GM12878 (cell line): ENCODE measurements around the gene WWTR1. TPM values are rescaled to one million over a fixed set of nuclear protein-coding genes. Genes with fewer than 3 reads are reported as not detected.

Source experiments
- BACH1 ChIP-seq: fragments of 450-650 bp; IDR thresholded peaks from 2 replicates; pipeline ENCODE4 v1.6.1; 2017; ENCODE audit warnings: mild to moderate bottlenecking, borderline replicate concordance
- BHLHE40 ChIP-seq, 2 experiments: fragments of 450-650 bp in 1 of 2; IDR thresholded peaks; 2 replicates each; pipeline ENCODE4 v1.6.1; 2011 to 2017; ENCODE audit warnings: low read depth in 2 of 2, borderline replicate concordance in 1 of 2, improper control_type of control experiment in 1 of 2, low read length in 1 of 2, mild to moderate bottlenecking in 1 of 2
- CBFB ChIP-seq: IDR thresholded peaks from 2 replicates; pipeline ENCODE4 v1.6.1; 2016; ENCODE audit warnings: antibody characterized with exemption, low read depth
- E2F4 ChIP-seq: IDR thresholded peaks from 2 replicates; pipeline ENCODE4 v1.6.1; 2012; ENCODE audit warnings: low read depth, low read length, improper control_type of control experiment
- FOS ChIP-seq: IDR thresholded peaks from 3 replicates; pipeline ENCODE4 v1.6.1; 2011; ENCODE audit warnings: borderline replicate concordance; ENCODE audit not compliant: insufficient read length; ENCODE audit errors: extremely low read depth
- KDM1A ChIP-seq: fragments of 200-600 bp; sonication (generic); IDR thresholded peaks from 2 replicates; pipeline ENCODE4 v1.6.1; 2016; ENCODE audit warnings: borderline replicate concordance
- NR2F1 ChIP-seq: fragments of 450-650 bp; conservative IDR thresholded peaks from 2 replicates; pipeline ENCODE4 v1.6.1; 2017; ENCODE audit warnings: mild to moderate bottlenecking
- PML ChIP-seq: IDR thresholded peaks from 2 replicates; pipeline ENCODE4 v1.6.1; 2012; ENCODE audit warnings: low read length, inconsistent platforms
- RB1 ChIP-seq: fragments of 450-650 bp; formaldehyde crosslinking; IDR thresholded peaks from 2 replicates; pipeline ENCODE4 v1.6.1; 2017; ENCODE audit warnings: mild to moderate bottlenecking, borderline replicate concordance
- RBBP5 ChIP-seq: fragments of 200-600 bp; sonication (generic); conservative IDR thresholded peaks from 2 replicates; pipeline ENCODE4 v1.6.1; 2016
- RCOR1 ChIP-seq: conservative IDR thresholded peaks from 2 replicates; pipeline ENCODE4 v1.6.1; 2012; ENCODE audit warnings: low read depth, low read length, improper control_type of control experiment
- RELA ChIP-seq: fragments of 450-650 bp; IDR thresholded peaks from 2 replicates; pipeline ENCODE4 v1.8.0; 2014; ENCODE audit warnings: borderline replicate concordance; ENCODE audit not compliant: partially characterized antibody
- SREBF2 ChIP-seq: IDR thresholded peaks from 2 replicates; pipeline ENCODE4 v1.6.1; 2012; ENCODE audit warnings: mild to moderate bottlenecking, low read length
- SUPT20H ChIP-seq: IDR thresholded peaks from 2 replicates; pipeline ENCODE4 v1.6.1; 2011; ENCODE audit warnings: low read depth, mild to moderate bottlenecking, low read length, moderate library complexity, borderline replicate concordance; ENCODE audit not compliant: control insufficient read depth
- SUZ12 ChIP-seq: fragments of 200-600 bp; sonication (generic); IDR thresholded peaks from one replicate; pipeline ENCODE4 v1.6.1; 2018; ENCODE audit warnings: antibody characterized with exemption, mild to moderate bottlenecking; ENCODE audit not compliant: unreplicated experiment
- TARDBP ChIP-seq: IDR thresholded peaks from 2 replicates; pipeline ENCODE4 v1.6.1; 2016; ENCODE audit warnings: borderline replicate concordance
- ZBED1 ChIP-seq: IDR thresholded peaks from 2 replicates; pipeline ENCODE4 v1.6.1; 2016; ENCODE audit warnings: borderline replicate concordance
- polyA plus RNA-seq, 11 experiments: library from polyadenylated mRNA; depleted of rRNA in 4 of 11; unstranded in 6 of 11; stranded (reverse) in 5 of 11; fragments of >200 nt; fragmentation: Nextera tagmentation in 4 of 11; fragmentation: Illumina TruSeq in 1 of 11; extraction: Ambion mirVana in 4 of 11; extraction: Trizol in 1 of 11; gene quantifications; 1 replicate in 1 of 11; 2 replicates in 10 of 11; pipeline versions ENCODE4 v1.2.1 to v1.2.3, GENCODE V29; 2011 to 2016; ENCODE audit warnings: inconsistent platforms in 2 of 11, missing spikeins in 2 of 11, low read depth in 1 of 11
- total RNA-seq, 4 experiments: library from RNA; depleted of rRNA in 3 of 4; stranded (reverse); fragments of >200 nt in 3 of 4; fragmentation: Illumina TruSeq in 1 of 4; extraction: Trizol in 1 of 4; gene quantifications; 2 replicates each; pipeline versions ENCODE4 v1.2.1 to v1.2.3, GENCODE V29; 2013 to 2021
- TF ChIP-seq, protein P1 (sequence below): fragments of 150-350 bp; IDR thresholded peaks from 2 replicates; pipeline ENCODE4 v1.6.1; 2014; ENCODE audit warnings: mild to moderate bottlenecking, low read depth, low read length
- TF ChIP-seq, protein P2 (sequence below): IDR thresholded peaks from 2 replicates; pipeline ENCODE4 v1.6.1; 2011; ENCODE audit warnings: mild to moderate bottlenecking, low read depth, low read length, moderate library complexity; ENCODE audit not compliant: insufficient replicate concordance
- TF ChIP-seq, protein P3 (sequence below): fragments of 450-650 bp; IDR thresholded peaks from 2 replicates; pipeline ENCODE4 v1.6.1; 2017; ENCODE audit warnings: antibody characterized with exemption, mild to moderate bottlenecking, moderate library complexity
- TF ChIP-seq, protein P4 (sequence below): fragments of 450-650 bp; formaldehyde crosslinking; IDR thresholded peaks from 2 replicates; pipeline ENCODE4 v1.5.0; 2022; ENCODE audit warnings: mild to moderate bottlenecking, missing genetic modification characterization

Gene WWTR1
- total and polyA plus RNA-seq, 10 of the 15 experiments (the other 5 are each of a cell fraction or from before 2014, with no cell fraction given), result 2.5 to 18.5 (median 5.8) TPM

GRCh38 chr3:149480326-149481017 lies 177.4 kb downstream of the WWTR1 start (continued):
- TF ChIP-seq, protein P1, sequence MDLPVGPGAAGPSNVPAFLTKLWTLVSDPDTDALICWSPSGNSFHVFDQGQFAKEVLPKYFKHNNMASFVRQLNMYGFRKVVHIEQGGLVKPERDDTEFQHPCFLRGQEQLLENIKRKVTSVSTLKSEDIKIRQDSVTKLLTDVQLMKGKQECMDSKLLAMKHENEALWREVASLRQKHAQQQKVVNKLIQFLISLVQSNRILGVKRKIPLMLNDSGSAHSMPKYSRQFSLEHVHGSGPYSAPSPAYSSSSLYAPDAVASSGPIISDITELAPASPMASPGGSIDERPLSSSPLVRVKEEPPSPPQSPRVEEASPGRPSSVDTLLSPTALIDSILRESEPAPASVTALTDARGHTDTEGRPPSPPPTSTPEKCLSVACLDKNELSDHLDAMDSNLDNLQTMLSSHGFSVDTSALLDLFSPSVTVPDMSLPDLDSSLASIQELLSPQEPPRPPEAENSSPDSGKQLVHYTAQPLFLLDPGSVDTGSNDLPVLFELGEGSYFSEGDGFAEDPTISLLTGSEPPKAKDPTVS, result no peak
- no peak for TF ChIP-seq PML
- TF ChIP-seq RELA, result peak; percentile 64
- TF ChIP-seq RB1, result 0 out of 2 replicates have a peak, but pooled peaks have one; percentile 47
- TF ChIP-seq SUPT20H, result no peak
- TF ChIP-seq, protein P2, sequence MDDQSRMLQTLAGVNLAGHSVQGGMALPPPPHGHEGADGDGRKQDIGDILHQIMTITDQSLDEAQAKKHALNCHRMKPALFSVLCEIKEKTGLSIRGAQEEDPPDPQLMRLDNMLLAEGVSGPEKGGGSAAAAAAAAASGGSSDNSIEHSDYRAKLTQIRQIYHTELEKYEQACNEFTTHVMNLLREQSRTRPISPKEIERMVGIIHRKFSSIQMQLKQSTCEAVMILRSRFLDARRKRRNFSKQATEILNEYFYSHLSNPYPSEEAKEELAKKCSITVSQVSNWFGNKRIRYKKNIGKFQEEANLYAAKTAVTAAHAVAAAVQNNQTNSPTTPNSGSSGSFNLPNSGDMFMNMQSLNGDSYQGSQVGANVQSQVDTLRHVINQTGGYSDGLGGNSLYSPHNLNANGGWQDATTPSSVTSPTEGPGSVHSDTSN, result no peak
- TF ChIP-seq SREBF2, result no peak
- TF ChIP-seq TARDBP, result no peak
- TF ChIP-seq RCOR1, result no peak
- TF ChIP-seq KDM1A, result no peak
- no peak for TF ChIP-seq BACH1
- no peak for TF ChIP-seq ZBED1
- no peak for TF ChIP-seq FOS
- no peak for TF ChIP-seq RBBP5
- TF ChIP-seq, protein P3, sequence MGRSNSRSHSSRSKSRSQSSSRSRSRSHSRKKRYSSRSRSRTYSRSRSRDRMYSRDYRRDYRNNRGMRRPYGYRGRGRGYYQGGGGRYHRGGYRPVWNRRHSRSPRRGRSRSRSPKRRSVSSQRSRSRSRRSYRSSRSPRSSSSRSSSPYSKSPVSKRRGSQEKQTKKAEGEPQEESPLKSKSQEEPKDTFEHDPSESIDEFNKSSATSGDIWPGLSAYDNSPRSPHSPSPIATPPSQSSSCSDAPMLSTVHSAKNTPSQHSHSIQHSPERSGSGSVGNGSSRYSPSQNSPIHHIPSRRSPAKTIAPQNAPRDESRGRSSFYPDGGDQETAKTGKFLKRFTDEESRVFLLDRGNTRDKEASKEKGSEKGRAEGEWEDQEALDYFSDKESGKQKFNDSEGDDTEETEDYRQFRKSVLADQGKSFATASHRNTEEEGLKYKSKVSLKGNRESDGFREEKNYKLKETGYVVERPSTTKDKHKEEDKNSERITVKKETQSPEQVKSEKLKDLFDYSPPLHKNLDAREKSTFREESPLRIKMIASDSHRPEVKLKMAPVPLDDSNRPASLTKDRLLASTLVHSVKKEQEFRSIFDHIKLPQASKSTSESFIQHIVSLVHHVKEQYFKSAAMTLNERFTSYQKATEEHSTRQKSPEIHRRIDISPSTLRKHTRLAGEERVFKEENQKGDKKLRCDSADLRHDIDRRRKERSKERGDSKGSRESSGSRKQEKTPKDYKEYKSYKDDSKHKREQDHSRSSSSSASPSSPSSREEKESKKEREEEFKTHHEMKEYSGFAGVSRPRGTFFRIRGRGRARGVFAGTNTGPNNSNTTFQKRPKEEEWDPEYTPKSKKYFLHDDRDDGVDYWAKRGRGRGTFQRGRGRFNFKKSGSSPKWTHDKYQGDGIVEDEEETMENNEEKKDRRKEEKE, result no peak
- TF ChIP-seq SUZ12, result no peak
- TF ChIP-seq CBFB, result peak; percentile 97
- TF ChIP-seq NR2F1, result peak; percentile 86
- TF ChIP-seq E2F4, result no peak
- TF ChIP-seq, protein P4, sequence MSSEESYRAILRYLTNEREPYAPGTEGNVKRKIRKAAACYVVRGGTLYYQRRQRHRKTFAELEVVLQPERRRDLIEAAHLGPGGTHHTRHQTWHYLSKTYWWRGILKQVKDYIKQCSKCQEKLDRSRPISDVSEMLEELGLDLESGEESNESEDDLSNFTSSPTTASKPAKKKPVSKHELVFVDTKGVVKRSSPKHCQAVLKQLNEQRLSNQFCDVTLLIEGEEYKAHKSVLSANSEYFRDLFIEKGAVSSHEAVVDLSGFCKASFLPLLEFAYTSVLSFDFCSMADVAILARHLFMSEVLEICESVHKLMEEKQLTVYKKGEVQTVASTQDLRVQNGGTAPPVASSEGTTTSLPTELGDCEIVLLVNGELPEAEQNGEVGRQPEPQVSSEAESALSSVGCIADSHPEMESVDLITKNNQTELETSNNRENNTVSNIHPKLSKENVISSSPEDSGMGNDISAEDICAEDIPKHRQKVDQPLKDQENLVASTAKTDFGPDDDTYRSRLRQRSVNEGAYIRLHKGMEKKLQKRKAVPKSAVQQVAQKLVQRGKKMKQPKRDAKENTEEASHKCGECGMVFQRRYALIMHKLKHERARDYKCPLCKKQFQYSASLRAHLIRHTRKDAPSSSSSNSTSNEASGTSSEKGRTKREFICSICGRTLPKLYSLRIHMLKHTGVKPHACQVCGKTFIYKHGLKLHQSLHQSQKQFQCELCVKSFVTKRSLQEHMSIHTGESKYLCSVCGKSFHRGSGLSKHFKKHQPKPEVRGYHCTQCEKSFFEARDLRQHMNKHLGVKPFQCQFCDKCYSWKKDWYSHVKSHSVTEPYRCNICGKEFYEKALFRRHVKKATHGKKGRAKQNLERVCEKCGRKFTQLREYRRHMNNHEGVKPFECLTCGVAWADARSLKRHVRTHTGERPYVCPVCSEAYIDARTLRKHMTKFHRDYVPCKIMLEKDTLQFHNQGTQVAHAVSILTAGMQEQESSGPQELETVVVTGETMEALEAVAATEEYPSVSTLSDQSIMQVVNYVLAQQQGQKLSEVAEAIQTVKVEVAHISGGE (CRISPR knock-in tag), result no peak
- TF ChIP-seq BHLHE40 (IDR thresholded peaks at IDR 0.05; ENCODE audit: borderline replicate concordance in 1 of 2, low read depth in 2 of 2, low read length in 1 of 2), result peak; percentile 49 to 58; a peak in 3 of 4 replicates
